Astrocyte (in vitro differentiated cells and primary cell): ENCODE results near the gene TRAF3IP3. TPM values are rescaled to one million over a fixed set of nuclear protein-coding genes. Genes with fewer than 3 reads are reported as not detected.
A peak's percentile ranks its signal among the peaks of the same experiment; 100 is the strongest.

Experiments
- DNase-seq: peaks from one replicate; pipeline ENCODE4 v3.0.0-alpha.2; 2010; ENCODE audit warnings: low read depth
- FAIRE-seq: peaks from 2 replicates; lab custom pipeline; 2011; peaks lifted over from hg19 to GRCh38; lab: Jason Lieb, UNC
- H2AFZ ChIP-seq: 2 replicates; pipeline ENCODE4 v1.6.0; 2012; ENCODE audit warnings: low read depth, low read length, inconsistent platforms
- H3K27ac ChIP-seq: 2 replicates; pipeline ENCODE4 v1.5.1; 2011; ENCODE audit warnings: low read depth, low read length, inconsistent platforms
- H3K27me3 ChIP-seq: 2 replicates; pipeline ENCODE4 v1.6.0; 2011; ENCODE audit warnings: low read length, inconsistent platforms; ENCODE audit not compliant: insufficient read depth
- H3K36me3 ChIP-seq: 2 replicates; pipeline ENCODE4 v1.5.1; 2011; ENCODE audit warnings: low read length, inconsistent platforms; ENCODE audit not compliant: insufficient read depth
- H3K4me1 ChIP-seq: 2 replicates; pipeline ENCODE4 v1.5.1; 2011; ENCODE audit warnings: low read length, inconsistent platforms; ENCODE audit not compliant: insufficient read depth
- H3K4me2 ChIP-seq: 2 replicates; pipeline ENCODE4 v1.6.0; 2012; ENCODE audit warnings: low read length, inconsistent platforms
- H3K4me3 ChIP-seq: 2 replicates; pipeline ENCODE4 v1.5.1; 2011; ENCODE audit warnings: low read depth, mild to moderate bottlenecking, low read length, inconsistent platforms; ENCODE audit not compliant: insufficient read depth
- H3K79me2 ChIP-seq: 2 replicates; pipeline ENCODE4 v1.6.0; 2012; ENCODE audit warnings: mild to moderate bottlenecking, low read length, inconsistent platforms; ENCODE audit not compliant: insufficient read depth
- H3K9ac ChIP-seq: 2 replicates; pipeline ENCODE4 v1.6.0; 2012; ENCODE audit warnings: mild to moderate bottlenecking, low read length, inconsistent platforms
- H3K9me3 ChIP-seq: 2 replicates; pipeline ENCODE4 v1.5.1; 2012; ENCODE audit warnings: low read depth, mild to moderate bottlenecking, low read length, inconsistent platforms; ENCODE audit not compliant: insufficient read depth
- H4K20me1 ChIP-seq: 2 replicates; pipeline ENCODE4 v1.6.0; 2012; ENCODE audit warnings: low read length, inconsistent platforms; ENCODE audit not compliant: insufficient read depth
- H3K27ac Mint-ChIP-seq: one replicate; pipeline ENCODE4 v1.8.0; 2021; ENCODE audit warnings: mild to moderate bottlenecking, mixed read lengths; ENCODE audit not compliant: unreplicated experiment
- H3K27me3 Mint-ChIP-seq: one replicate; pipeline ENCODE4 v1.8.0; 2021; ENCODE audit warnings: low read depth, mixed read lengths; ENCODE audit not compliant: unreplicated experiment
- H3K36me3 Mint-ChIP-seq: one replicate; pipeline ENCODE4 v1.8.0; 2021; ENCODE audit warnings: low read depth, mixed read lengths; ENCODE audit not compliant: unreplicated experiment
- H3K4me1 Mint-ChIP-seq: one replicate; pipeline ENCODE4 v1.8.0; 2021; ENCODE audit warnings: low read depth, mixed read lengths; ENCODE audit not compliant: unreplicated experiment
- H3K4me3 Mint-ChIP-seq: one replicate; pipeline ENCODE4 v1.8.0; 2021; ENCODE audit warnings: mild to moderate bottlenecking, moderate library complexity, mixed read lengths; ENCODE audit not compliant: unreplicated experiment
- H3K9me3 Mint-ChIP-seq: one replicate; pipeline ENCODE4 v1.8.0; 2021; ENCODE audit warnings: mild to moderate bottlenecking, mixed read lengths; ENCODE audit not compliant: unreplicated experiment
- EZH2 ChIP-seq: IDR thresholded peaks from 2 replicates; pipeline ENCODE4 v1.6.1; 2012; ENCODE audit warnings: mild to moderate bottlenecking, low read length, inconsistent platforms; ENCODE audit not compliant: insufficient read depth
- total RNA-seq: library from RNA; stranded (reverse); gene quantifications from 2 replicates; pipeline ENCODE4 v1.2.1, GENCODE V29; 2021
- TF ChIP-seq, protein P1 (sequence below): IDR thresholded peaks from 2 replicates; pipeline ENCODE4 v1.5.1; 2011; ENCODE audit warnings: low read depth, mild to moderate bottlenecking, inconsistent platforms, low read length, moderate library complexity; ENCODE audit not compliant: insufficient read depth

TRAF3IP3 gene
- total RNA-seq, 1 donor from 2014 or later: not detected

DNA sequence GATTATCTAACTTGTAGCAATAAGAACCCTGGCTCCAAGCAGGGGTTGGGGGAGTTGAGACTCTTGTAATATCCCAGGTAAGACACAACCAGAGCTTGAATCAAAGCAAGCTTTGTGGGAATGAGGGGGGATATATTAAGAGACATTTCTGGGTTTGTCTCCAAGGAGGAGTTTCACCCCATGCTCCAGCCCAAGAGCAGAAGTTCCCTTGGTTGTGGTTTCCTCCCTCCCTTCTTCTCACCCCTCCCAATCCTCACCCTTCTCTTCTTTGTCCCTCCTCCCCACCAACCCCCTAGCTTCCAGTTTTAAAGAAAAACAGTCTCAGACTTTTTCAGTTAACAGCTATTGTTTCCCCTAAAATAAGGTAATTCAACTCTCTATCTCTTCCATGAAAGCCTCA, 11.9 kb downstream of the TRAF3IP3 start:
- no peak overlapping the region for H3K4me3 Mint-ChIP-seq

DNA sequence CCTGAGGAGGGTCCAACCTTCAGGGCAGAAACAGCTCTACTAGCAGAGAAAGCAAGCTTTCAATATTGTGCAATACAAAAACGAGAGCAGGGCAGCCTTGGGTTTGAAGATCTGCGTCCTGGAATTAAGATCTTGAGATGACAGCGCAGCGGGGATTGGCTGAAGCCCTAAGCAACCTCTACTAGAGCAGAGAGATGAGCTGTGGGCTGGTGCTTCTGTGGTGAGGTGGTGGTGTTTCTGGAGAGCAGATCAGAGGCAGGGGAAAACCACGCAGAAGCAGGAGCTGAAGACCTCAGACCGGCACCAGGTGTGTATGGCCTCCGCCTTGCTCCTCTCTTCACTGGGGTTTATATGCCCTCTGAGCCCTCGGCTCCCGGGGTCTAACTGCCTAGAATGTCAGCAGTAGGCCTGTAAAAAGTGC, 12.5 kb downstream of the TRAF3IP3 start:
- peaks cover 23% of the 10 kb centered on the region for H3K4me1 ChIP-seq
- peak overlapping the region; percentile 88 for H3K27ac ChIP-seq
- DNase-seq (no peak), FAIRE-seq (no peak)
- Mint-ChIP-seq H3K36me3 (no peaks in the 10 kb centered on the region), H3K4me3 (no peak overlapping the region), H3K4me1 (peaks cover 7% of the 10 kb centered on the region), H3K9me3 (no peaks in the 10 kb centered on the region), H3K27ac (no peak overlapping the region), H3K27me3 (peaks cover 2% of the 10 kb centered on the region)
- H3K4me3 ChIP-seq: no peak overlapping the region
- H3K27me3 ChIP-seq: no peaks in the 10 kb centered on the region
- no peaks in the 10 kb centered on the region for H3K9me3 ChIP-seq
- H3K4me2 ChIP-seq: peak overlapping the region; percentile 69
- H3K9ac ChIP-seq: no peak overlapping the region
- H2AFZ ChIP-seq: no peak overlapping the region
- TF ChIP-seq EZH2: no peak
- H3K79me2 ChIP-seq: no peaks in the 10 kb centered on the region
- H3K36me3 ChIP-seq: no peaks in the 10 kb centered on the region
- H4K20me1 ChIP-seq: no peaks in the 10 kb centered on the region

More for the DNA sequence above, 11.9 kb downstream of the TRAF3IP3 start:
- DNase-seq (no peak), FAIRE-seq (no peak)
- Mint-ChIP-seq H3K9me3 (no peaks in the 10 kb centered on the region), H3K27ac (no peak overlapping the region), H3K4me1 (peaks cover 7% of the 10 kb centered on the region), H3K27me3 (peaks cover 8% of the 10 kb centered on the region), H3K36me3 (no peaks in the 10 kb centered on the region)
- Histone ChIP-seq H3K79me2 (no peaks in the 10 kb centered on the region), H3K4me2 (no peak overlapping the region), H2AFZ (no peak overlapping the region), H3K4me1 (peaks cover 23% of the 10 kb centered on the region), H3K9ac (no peak overlapping the region), H3K4me3 (no peak overlapping the region), H3K27me3 (no peaks in the 10 kb centered on the region), H4K20me1 (no peaks in the 10 kb centered on the region), H3K36me3 (no peaks in the 10 kb centered on the region), H3K27ac (no peak overlapping the region), H3K9me3 (no peaks in the 10 kb centered on the region)
- TF ChIP-seq, protein P1, sequence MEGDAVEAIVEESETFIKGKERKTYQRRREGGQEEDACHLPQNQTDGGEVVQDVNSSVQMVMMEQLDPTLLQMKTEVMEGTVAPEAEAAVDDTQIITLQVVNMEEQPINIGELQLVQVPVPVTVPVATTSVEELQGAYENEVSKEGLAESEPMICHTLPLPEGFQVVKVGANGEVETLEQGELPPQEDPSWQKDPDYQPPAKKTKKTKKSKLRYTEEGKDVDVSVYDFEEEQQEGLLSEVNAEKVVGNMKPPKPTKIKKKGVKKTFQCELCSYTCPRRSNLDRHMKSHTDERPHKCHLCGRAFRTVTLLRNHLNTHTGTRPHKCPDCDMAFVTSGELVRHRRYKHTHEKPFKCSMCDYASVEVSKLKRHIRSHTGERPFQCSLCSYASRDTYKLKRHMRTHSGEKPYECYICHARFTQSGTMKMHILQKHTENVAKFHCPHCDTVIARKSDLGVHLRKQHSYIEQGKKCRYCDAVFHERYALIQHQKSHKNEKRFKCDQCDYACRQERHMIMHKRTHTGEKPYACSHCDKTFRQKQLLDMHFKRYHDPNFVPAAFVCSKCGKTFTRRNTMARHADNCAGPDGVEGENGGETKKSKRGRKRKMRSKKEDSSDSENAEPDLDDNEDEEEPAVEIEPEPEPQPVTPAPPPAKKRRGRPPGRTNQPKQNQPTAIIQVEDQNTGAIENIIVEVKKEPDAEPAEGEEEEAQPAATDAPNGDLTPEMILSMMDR: no peak
- TF ChIP-seq EZH2: no peak

GRCh38 chr1:209769171-209769904, 13.5 kb downstream of the TRAF3IP3 start:
- Histone ChIP-seq H3K27ac (peak overlapping the region; percentile 88), H3K27me3 (no peaks in the 10 kb centered on the region), H4K20me1 (no peaks in the 10 kb centered on the region), H2AFZ (peak overlapping the region; percentile 73), H3K79me2 (no peaks in the 10 kb centered on the region), H3K4me3 (no peak overlapping the region), H3K9me3 (no peaks in the 10 kb centered on the region), H3K4me2 (peak overlapping the region; percentile 69), H3K4me1 (peaks cover 23% of the 10 kb centered on the region), H3K36me3 (no peaks in the 10 kb centered on the region), H3K9ac (peak overlapping the region; percentile 60)
- H3K36me3 Mint-ChIP-seq: no peaks in the 10 kb centered on the region
- no peaks in the 10 kb centered on the region for H3K9me3 Mint-ChIP-seq
- peaks cover 7% of the 10 kb centered on the region for H3K4me1 Mint-ChIP-seq
- FAIRE-seq (peak; percentile 94), DNase-seq (peak; percentile 90)
- TF ChIP-seq, protein P1: no peak
- TF ChIP-seq EZH2: no peak
- H3K27me3 Mint-ChIP-seq: no peaks in the 10 kb centered on the region
- no peak overlapping the region for H3K27ac Mint-ChIP-seq
- H3K4me3 Mint-ChIP-seq: no peak overlapping the region
